22Rv1 (cell line): Measurements from ENCODE around the gene CNPY1.

Experiments
- H3K27ac ChIP-seq: fragments of 450-650 bp; 2 replicates; pipeline ENCODE4 v1.5.1; 2017
- ZFX ChIP-seq: fragments of 450-650 bp; IDR thresholded peaks from 2 replicates; pipeline ENCODE4 v1.6.1; 2017; ENCODE audit warnings: antibody characterized with exemption, borderline replicate concordance
- TF ChIP-seq, protein P1 (sequence below): fragments of 450-650 bp; IDR thresholded peaks from 2 replicates; pipeline ENCODE4 v1.5.1; 2017; ENCODE audit warnings: mild to moderate bottlenecking

Gene CNPY1

DNA sequence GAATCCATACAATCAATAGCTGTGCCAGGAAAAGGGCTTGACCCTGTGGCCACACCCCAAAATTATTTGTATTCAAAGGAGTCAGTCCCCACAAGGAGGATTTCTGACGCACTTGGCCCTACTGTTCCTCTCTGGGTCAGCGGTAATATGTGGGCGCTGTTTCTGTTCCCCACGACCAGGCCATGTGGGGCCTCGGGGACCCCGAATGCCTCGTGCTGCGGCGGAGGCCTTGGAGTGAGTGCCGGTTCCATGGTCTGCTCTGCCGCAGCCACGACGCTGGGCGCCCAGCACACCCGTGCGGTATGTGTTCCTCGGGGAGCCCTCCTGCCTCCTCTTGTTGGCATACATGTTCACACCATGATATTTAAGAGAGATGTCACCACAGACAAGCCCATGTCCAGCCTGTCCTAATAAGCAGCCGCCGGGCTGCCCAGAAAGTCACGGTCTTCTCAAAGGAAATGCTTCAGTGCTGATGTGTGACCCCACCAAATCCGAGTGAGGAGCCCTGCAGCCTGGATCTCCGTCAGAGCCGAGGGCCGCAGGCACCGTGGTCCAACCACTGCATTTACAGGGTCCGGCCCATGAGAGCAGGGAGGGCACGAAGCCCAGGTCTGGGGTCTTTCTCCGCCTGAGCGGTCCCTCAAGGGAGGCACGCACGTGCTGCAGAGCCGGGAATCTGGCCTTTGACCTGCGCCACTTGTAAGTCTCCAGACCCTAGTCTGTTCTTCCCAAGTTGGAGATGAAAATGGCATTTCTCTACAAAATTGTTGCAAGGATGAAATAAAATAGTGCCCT, 52.4 kb downstream of the CNPY1 start:
- no peak for TF ChIP-seq ZFX
- TF ChIP-seq, protein P1, sequence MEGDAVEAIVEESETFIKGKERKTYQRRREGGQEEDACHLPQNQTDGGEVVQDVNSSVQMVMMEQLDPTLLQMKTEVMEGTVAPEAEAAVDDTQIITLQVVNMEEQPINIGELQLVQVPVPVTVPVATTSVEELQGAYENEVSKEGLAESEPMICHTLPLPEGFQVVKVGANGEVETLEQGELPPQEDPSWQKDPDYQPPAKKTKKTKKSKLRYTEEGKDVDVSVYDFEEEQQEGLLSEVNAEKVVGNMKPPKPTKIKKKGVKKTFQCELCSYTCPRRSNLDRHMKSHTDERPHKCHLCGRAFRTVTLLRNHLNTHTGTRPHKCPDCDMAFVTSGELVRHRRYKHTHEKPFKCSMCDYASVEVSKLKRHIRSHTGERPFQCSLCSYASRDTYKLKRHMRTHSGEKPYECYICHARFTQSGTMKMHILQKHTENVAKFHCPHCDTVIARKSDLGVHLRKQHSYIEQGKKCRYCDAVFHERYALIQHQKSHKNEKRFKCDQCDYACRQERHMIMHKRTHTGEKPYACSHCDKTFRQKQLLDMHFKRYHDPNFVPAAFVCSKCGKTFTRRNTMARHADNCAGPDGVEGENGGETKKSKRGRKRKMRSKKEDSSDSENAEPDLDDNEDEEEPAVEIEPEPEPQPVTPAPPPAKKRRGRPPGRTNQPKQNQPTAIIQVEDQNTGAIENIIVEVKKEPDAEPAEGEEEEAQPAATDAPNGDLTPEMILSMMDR: no peak
- no peak overlapping the region for H3K27ac ChIP-seq

- TF ChIP-seq, protein P1: no peak
- TF ChIP-seq ZFX: no peak
- H3K27ac ChIP-seq: no peak overlapping the region
Measured at GRCh38 chr7:155491812-155492211, 54.5 kb downstream of the CNPY1 start.

DNA sequence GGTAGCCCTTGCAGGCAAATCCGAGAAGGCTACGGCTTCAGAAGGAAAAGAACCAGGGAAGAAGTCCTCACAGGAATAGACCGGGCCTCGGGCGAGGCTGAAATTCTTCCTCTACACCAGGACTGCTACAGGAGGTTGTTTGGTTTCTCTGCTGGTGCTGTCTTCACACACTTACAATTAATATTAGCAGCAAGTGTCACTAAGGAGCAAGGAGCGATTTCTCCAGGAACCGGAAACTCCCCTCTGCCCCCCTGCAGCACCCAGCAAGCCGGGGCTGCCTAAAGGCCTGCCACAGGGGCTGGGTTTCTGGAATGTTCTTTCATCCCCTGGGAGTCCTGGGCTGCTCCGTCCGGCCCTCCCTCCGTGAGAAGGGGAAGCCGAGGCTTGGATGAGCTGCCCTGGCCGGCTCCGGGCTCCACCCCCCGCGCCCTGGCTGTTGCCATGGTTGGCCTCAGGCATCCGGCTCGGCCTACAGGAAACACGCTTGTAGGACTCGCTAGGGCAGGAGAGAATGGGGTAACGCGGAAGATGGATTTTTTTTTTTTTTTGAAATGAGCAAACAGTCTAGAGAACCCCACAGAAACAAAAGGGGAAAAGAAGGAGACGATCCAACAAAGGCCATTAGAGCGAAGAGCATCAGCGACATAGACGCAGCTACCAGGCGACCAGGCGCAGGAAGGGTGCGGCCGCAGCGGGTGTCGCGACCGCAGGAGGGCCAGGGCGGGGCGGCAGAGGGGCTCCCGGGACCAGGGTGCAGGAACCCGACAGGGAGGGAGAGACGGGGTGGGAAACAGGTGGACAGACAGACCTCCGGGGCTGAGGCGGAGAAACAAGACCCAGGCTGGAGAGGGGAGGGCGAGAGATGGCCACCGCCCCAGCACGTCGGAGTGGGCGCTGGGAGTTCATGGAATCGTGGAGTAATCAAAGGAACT, 55.4 kb downstream of the CNPY1 start:
- H3K27ac ChIP-seq: no peak overlapping the region
- TF ChIP-seq, protein P1: no peak
- no peak for TF ChIP-seq ZFX

- no peak for TF ChIP-seq ZFX
- TF ChIP-seq, protein P1: no peak
Measured at GRCh38 chr7:155489862-155490696, 56.3 kb downstream of the CNPY1 start.

GRCh38 chr7:155489158-155489840, 57.1 kb downstream of the CNPY1 start:
- H3K27ac ChIP-seq: no peak overlapping the region
- TF ChIP-seq, protein P1: no peak
- TF ChIP-seq ZFX: no peak

More at GRCh38 chr7:155489862-155490696, 56.3 kb downstream of the CNPY1 start:
- no peak overlapping the region for H3K27ac ChIP-seq

GRCh38 chr7:155488483-155489127, 57.8 kb downstream of the CNPY1 start:
- TF ChIP-seq, protein P1: no peak
- TF ChIP-seq ZFX: no peak
- no peak overlapping the region for H3K27ac ChIP-seq
